Left colon (tissue), 2 donors: ENCODE measurements around the gene MAB21L2. TPM values are rescaled to one million over a fixed set of nuclear protein-coding genes. Genes with fewer than 3 reads are reported as not detected.

ENCODE experiments used
- ATAC-seq: fragments of 200-7000 bp; cut with Tn5 transposase; one replicate; pipeline ENCODE4 v1.9.1; 2020; ENCODE audit warnings: mild to moderate bottlenecking, moderate library complexity
- DNase-seq, 2 donors: peaks; one replicate each; pipeline ENCODE4 v3.0.0-alpha.2; 2020
- intact Hi-C, 2 donors: fragments of 100-400 bp; cut with DNase I in 1 of 2; cut with micrococcal nuclease in 1 of 2; formaldehyde crosslinking; loops; one replicate each; pipeline versions ENCODE4 v1.11.2 to v1.14.0; 2022; cut with DNase I, micrococcal nuclease
- total RNA-seq, 2 donors: library from RNA; stranded (reverse); fragmentation: NEBNext Ultra II Directional; extraction: Animal tissue kit (Norgen Biotek cat#: 25700); gene quantifications; one replicate each; pipeline ENCODE4 v1.2.1, GENCODE V29; 2021
- donor health status: DM: no; HTN: no; CAD: no.
- donor health status: DM: yes; HTN: yes; CAD: no.

MAB21L2 gene
- total RNA-seq, 2 donors from 2014 or later: 2.4 to 45.8 TPM

DNA sequence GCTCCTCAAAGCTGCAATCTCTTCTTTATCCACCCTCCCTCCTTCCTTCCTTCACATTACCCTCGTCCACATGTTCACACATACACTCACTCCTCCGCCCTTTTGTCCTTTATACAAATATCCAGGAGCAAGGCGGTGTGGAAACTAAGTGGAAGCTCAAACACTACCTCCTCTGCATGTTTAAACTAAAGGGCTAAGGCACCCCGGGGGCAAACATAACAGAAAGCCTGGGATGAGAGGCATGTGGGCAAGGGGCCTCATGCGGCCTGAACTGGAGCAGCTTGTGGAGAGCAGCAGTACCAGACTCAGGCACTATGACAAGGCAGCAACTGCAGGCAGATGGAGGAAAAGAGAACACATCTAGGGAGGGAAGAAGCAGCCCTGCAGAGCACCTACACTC is 9.5 kb downstream of the MAB21L2 start:
- DNase-seq (no peak), ATAC-seq (no peak)
- intact Hi-C loops: no loop called here

- DNase-seq: no peak
- no peak for ATAC-seq
- intact Hi-C loops: no loop called here
Measured at GRCh38 chr4:150591904-150592303, 10.0 kb downstream of the MAB21L2 start.

DNA sequence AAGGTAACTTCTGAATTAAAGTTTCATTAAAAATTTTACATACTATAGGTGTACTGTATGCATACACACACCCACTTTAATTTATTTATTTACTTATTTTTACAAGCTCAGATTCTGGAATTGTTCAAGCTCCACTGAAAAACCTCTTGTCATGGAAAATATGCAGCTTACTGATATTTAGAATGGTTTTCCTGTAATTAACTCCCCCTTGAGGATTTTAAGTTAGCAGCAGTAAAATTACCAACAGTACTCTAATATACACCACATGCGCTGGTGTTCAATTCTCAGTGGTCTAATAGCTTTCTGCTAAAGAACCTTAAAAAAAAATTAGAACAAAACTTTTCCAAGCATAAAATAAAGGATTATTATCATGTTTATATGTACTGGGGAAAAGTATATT is 12.0 kb downstream of the MAB21L2 start:
- DNase-seq (no peak), ATAC-seq (no peak)
- intact Hi-C loops: no loop called here

DNA sequence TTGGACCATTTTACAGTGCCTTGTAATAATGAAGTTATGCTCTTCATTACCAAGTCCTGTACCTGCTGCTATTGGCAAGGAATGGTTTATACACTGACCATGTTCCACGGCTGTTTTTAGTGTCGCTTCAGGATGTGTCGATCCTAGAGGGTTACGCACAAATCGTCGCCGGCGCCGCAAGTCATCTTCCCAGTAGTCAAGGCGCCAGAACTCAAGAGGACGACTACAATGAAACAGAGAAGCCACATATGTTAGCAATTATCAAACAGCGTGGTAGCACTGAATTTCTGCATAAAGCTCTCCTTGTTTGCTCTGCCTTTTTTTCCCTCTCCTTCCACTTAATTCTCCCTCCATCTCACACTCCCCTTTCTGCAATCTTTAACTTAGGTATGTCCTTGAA is 17.0 kb downstream of the MAB21L2 start:
- intact Hi-C loops: no loop called here
- no peak for ATAC-seq
- DNase-seq: no peak

- no peak for DNase-seq
- ATAC-seq: no peak
- intact Hi-C loops: no loop called here
Measured at GRCh38 chr4:150599547-150599946, 17.6 kb downstream of the MAB21L2 start.

DNA sequence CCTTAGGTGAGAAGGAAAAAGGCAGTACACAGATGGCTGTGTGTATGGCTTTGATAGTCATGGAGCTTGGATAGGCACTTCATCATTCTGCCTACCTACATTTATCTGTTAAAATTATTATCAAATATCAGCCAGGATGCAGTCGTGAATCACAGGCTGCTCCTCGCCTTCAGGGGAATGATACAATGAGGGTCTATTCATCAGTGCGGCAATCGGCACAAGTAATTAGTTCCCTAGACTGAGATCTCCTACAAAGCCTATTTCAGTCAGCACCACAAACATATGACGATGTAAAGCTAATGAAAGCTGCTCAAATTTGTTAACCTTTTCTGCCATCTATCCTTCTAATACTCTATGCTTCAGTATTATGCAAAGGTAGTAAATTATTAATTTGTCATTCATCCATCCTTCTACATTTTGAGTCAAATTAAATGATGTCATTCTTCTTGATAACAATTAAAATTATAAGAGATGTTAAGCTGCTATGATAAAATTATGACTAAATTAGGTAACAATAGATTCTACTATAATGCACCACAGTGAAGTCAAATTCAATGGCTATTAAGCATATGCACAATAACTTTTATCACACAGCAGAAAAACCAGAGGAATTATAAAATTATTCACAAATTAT is 19.0 kb downstream of the MAB21L2 start:
- intact Hi-C loops: no loop called here
- no peak for ATAC-seq
- no peak for DNase-seq

- no peak for DNase-seq
- no peak for ATAC-seq
- intact Hi-C loops: no loop called here
Measured at GRCh38 chr4:150609131-150609530, 27.2 kb downstream of the MAB21L2 start.

DNA sequence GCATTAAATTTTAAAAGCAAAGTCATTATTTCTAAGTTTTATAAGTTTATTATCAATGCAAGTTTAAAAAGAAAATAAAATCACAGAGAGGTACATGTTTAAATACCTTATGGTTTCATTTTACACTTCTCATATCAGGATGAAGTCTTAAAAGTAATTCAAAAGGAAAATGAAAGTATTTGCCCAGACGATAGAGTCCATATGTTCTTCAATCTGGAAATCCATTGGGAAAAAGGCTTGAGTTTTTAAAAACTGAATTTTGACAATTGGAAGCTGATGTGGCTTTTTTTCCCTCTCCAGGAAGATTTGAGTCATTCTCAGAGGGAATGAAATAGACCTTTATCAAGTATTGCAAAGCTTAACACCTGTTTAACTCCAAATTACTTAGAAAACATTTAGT is 37.1 kb downstream of the MAB21L2 start:
- intact Hi-C loops: no loop called here
- DNase-seq: no peak
- no peak for ATAC-seq

GRCh38 chr4:150624055-150624454 is 42.1 kb downstream of the MAB21L2 start:
- ATAC-seq (no peak), DNase-seq (no peak)
- intact Hi-C loops: no loop called here

DNA sequence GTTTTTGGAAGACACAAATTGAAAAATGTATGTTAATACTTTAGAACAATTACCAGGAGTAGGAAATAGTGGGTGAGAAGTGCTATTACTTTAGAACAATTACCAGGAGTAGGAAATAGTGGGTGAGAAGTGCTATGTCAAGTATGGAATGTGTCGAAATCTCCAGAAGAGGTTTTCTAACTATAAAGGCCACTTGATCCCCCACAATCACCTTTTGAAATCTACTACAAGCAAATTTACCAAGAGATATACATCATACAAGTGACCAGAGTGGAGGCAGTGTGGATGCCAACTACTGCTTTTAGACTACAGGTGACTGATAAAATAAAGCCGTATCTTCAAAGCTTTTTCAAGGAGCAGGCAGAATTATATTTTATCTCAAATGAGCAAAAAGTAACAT is 43.1 kb downstream of the MAB21L2 start:
- intact Hi-C loops: no loop called here
- ATAC-seq (no peak), DNase-seq (no peak)

DNA sequence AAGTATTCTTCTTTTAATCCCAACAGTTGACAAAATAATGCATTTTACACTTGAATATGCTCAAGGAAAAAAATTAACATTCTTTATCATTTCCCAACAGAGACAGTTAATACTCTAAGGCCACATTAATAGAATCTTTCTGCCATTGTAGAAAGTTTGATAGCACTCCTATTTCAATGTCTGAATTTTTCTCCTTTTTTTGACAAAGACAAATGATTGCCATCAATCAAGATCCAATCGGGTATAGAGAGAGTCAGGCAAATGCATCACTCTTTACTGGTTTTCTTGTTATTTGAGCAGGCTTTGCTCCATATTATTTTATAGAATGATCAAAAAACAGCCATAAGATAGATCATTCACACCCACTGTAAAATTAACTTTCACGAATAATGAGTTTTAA is 46.1 kb downstream of the MAB21L2 start:
- intact Hi-C loops: no loop called here
- no peak for ATAC-seq

GRCh38 chr4:150632639-150633038 is 50.7 kb downstream of the MAB21L2 start:
- DNase-seq: no peak
- ATAC-seq: no peak
- intact Hi-C loops: no loop called here

More for the DNA sequence above, 46.1 kb downstream of the MAB21L2 start:
- no peak for DNase-seq
